GM21825 (cell line): ENCODE measurements around the gene OLA1.

ENCODE experiments used
- ATAC-seq: cut with Tn5 transposase; IDR thresholded peaks from one replicate; pipeline ENCODE4 v1.9.1; 2021; ENCODE audit warnings: mild to moderate bottlenecking, moderate library complexity; ENCODE audit not compliant: unreplicated experiment

The OLA1 gene

DNA sequence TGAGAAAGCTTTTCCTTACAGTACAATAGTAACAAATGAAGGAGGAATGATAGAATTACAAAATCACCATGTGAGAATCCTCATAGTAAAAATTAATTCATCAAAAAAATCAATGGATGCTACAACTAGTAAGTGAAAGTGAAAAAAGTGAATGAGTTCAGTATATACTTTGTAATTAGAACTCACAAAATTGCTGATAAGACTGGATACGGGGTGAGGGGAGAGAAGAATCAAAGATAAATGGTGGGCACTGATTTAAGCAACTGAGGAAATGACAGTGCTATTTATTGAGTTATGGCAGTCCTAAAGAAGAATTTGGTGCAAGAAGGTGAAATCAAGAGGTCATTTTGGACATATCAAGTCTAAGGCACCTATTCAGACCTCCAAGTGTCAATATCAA lies 20.6 kb downstream of the OLA1 start:
- ATAC-seq = no peak

DNA sequence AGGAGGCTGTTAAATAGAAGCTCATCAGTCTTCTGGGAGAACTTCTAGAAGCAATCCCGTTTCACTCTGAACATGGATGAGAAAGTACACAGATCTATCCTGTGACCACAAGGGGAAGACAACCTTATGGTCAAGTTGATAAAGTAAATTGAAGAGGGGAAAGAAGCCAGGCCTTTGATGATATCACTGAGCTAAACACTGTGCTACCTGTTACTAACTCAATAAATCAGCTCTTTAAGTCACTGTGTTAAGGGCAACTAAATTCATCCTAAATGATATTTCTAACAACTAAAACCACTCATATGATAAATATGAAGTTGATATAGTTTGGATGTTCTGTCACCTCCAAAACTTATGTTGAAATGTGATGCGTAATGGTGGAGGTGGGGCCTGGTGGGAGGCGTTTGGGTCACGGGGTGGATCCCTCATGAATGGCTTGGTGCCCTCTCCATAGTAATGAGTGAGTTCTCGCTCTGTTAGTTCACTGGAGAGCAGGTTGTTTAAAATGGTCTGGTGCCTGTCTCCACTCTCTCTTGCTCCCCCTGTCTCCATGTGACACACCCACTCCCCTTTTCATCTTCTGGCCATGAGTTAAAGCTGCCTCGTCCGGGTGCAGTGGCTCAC lies 23.6 kb downstream of the OLA1 start:
- ATAC-seq = no peak

DNA sequence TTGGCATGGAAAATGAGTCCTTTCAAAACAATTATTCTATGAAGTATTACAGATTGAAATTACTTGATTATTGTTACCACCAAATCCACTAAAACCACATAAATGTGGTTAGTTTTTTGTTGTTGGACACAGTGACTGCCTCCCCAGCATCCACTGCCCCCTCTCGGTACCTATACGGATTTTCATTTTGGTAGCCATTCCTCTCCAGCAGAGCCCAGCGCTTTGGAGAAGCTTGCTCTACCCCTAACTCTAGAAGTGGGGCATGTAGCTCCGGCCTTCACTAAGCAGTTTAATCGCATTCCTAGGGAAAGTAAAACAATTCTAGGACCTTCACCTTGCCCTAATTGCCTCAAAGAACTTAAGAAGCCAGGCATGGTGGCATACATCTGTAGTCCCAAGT lies 24.2 kb downstream of the OLA1 start:
- ATAC-seq = no peak

DNA sequence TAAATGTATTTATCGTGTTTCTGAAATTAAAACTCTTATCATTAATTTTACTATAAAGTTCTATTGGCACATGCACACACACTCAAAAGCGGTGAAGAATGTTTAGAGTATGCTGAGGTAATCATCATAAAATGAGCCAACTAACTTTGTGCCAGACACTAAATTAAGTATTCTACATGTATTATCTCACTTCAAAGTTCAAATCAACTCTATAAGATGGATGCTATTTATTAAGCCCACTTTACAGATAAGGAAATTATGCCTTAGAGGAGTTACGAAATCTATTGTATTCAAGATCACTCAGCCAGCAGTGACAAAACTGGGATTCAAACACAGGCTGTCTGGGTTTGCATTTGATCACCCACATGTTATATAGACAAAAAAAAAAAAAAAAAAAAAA lies 24.9 kb downstream of the OLA1 start:
- ATAC-seq = no peak

- no peak for ATAC-seq
These were observed 26.2 kb downstream of the OLA1 start for GRCh38 chr2:174222154-174222553.

DNA sequence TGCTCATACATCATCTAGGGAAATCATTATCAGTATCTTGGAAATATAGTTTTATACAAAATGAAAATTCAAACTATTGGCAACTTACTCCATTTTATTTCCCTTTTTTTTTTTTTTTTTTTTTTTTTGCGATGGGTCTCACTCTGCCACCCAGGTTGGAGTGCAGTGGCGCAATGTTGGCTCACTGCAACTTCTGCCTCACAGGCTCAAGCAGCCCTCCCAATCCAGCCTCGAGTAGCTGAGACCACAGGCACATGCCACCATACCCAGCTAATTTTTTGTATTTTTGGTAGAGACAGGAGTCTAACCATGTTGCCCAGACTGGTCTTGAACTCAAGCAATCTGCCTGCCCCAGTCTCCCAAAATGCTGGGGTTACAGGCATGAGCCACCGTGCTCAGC lies 29.0 kb downstream of the OLA1 start:
- ATAC-seq = no peak

DNA sequence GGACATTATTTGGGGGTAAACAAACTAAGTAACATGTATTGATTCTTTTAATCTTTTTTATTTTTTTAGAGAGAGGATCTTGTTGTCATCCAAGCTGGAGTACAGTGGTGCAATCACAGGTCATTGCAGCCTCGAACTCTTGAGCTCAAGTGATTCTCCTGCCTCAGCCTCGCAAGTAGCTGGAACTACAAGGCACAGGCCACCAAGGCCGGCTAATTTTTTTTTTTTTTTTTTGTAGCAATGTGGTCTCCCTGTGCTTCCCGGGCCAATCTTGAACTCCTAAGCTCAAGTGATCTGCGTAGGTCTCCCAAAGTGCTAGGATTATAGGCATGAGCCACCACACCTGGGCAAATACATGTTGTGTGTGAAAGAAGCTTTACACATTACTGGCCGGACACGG lies 29.6 kb downstream of the OLA1 start:
- ATAC-seq = no peak

DNA sequence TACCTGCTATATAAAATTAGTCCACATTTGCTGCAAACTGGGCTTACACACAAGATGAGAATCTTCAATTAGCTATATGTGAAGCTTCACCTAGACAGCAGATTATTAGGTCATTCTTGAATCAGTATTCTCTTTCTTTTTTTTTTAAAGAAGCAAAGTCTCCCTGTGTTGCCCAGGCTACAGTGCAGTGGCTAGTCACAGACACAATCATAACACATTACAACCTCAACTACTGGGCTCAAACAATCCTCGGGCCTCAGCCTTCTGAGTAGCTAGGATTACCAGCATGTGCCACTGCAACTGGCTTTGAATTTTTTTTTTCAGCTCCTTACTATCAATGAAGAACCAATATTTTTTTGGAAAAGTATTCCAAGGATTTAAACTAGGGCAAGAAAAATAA lies 30.5 kb downstream of the OLA1 start:
- ATAC-seq = no peak

GRCh38 chr2:174211954-174212353 lies 36.4 kb downstream of the OLA1 start:
- ATAC-seq = no peak

DNA sequence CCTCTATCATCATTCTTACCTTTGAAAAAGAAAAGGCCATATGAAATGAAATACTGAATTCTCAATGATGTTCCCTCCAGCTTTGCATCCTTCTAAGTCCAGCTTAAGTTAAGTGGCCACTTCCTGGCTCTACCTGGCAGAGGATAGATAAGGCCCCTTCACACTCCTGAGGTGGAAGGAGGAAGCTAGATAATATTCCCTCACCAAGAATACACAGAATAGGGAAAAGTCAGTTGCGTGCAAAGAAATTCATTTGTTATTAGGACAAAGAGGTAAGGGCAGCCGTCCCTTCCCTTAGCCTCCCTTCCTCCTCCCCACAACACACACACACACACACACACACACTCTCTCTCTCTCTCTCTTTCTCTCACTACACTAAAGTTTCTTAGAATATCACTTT lies 37.5 kb downstream of the OLA1 start:
- no peak for ATAC-seq

DNA sequence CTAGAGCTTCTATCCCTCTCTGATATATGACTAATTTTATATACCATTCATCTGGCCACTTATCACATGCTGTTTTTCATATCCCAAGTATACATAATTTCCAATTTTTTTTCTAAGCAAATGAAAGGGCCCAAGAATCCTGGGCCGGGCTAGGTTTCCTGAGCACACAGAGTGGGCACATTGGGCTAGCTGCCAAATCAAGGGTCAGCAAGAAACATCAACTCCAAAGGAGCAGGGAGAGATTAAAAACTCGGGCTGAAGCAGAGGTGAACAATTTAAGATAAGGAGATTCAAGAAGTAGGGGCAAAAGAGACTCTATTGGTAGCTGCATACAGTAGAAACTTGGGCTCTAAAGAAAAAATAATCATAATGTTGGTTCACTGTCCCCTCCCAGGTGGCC lies 39.0 kb downstream of the OLA1 start:
- ATAC-seq = no peak

GRCh38 chr2:174208026-174208425 lies 40.3 kb downstream of the OLA1 start:
- ATAC-seq = no peak

DNA sequence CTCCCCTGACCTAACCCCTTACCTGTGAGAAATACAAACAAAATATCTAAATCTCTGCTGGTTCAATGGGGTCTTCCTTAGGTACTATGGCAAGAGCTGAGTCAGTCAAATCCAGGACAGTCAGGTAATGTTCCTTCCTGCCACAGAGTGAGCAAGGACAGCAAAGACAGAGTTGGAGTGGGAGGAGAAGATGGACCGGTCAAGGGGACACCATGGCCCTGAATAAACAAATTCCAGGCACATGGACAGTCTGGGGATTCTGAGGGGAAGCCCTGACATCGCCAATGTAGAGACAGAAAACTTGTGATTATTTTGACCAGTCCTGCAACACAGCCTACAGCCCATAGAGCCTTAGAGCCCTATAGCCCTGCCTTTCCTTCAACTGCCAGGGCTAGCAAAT lies 42.8 kb downstream of the OLA1 start:
- ATAC-seq = no peak

- no peak for ATAC-seq
These were observed 46.1 kb downstream of the OLA1 start for GRCh38 chr2:174202188-174202587.

GRCh38 chr2:174198846-174199564 lies 49.3 kb downstream of the OLA1 start:
- ATAC-seq = no peak

- no peak for ATAC-seq
These were observed 53.1 kb downstream of the OLA1 start for GRCh38 chr2:174195253-174195652.

DNA sequence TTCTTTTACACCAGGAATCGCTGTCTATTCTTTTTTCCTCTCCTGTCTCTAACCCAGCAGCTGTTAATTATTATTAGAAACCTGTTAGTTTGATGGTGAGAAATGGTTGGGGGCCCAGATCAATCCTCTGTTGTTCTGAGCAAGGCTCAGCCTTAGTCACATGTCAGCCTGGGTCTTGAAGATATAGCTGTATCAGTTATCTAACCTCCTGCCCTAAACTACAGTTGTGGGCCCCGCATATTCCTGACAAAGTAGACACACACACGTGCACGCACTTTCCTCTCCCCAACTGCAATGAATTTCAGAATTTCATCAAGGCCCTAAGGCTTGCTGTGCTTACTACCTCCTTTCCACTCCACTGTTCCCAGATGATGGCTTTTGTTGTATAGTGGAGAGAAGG lies 54.6 kb downstream of the OLA1 start:
- no peak for ATAC-seq

DNA sequence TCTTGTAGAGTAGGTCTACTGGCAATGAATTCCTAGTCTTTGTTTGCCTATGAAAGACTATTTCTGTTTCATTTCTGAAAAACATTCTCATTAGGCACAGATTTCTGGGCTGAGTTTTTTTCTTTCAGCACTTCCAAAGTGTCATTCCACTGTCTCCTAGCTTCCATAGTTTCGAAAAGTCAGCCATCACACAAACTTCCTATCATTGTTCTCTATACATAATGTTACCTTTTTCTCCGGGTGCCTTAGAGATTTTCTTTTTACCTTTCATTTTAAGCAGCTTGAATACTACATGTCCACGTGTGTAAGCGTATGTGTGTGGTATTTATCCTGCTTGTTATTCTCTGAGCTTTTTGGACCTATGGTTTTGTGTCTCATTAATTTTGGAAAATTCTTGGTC lies 55.7 kb downstream of the OLA1 start:
- ATAC-seq = no peak

DNA sequence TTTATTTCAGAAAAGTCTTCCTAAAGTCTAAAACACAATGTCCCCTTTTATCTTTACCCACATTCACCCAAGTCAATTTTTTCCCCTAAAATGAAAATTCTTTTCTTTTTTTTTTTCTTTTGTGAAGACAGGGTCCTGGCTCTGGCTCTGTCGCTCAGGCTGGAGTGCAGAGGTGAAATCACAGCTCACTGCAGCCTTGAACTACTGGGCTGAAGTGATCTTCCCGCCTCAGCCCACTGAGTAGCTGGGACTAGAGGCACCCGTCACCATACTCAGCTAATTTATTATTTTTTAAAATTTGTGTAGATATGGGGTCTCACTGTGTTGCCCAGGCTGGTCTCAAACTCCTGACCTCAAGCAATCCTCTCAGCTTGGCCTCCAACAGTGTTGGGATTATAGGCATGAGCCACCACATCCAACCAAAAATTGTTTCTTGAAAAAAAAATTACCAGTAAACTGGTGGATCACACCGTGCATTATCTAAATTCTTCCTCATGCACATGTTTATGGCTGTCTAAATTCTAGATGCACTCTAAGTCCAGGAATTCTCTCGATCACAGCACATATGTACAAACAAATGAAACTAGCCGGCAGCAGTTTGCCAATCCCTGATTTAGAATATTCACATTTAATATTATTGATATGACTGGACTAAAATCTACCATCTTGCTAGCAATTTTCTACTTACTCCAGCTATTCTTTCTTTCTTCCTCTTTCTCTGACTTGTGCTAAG lies 56.8 kb downstream of the OLA1 start:
- ATAC-seq = no peak

DNA sequence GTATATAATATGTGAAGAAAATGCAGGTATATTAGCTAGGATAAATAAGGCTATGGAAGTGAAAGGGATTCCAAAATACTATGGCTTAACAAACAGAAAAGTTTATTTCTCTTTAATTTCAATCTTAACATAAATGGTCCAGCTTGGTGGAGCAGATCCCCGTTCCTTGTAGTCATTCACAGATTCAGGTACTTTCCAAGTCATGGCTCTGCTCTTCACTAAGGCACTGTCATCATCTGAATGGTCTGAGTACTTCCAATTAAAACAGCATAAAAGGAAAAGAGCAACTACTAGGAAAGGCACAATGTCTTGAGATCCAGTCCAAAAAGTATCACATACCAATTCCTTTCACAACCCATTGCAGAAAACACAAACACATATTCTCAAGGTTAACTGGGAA lies 63.4 kb downstream of the OLA1 start:
- no peak for ATAC-seq

GRCh38 chr2:174184504-174184903 lies 63.8 kb downstream of the OLA1 start:
- no peak for ATAC-seq

- no peak for ATAC-seq
These were observed 65.3 kb downstream of the OLA1 start for GRCh38 chr2:174183076-174183475.
